Measurements from ENCODE around the gene DOHH. TPM values are rescaled to one million over a fixed set of nuclear protein-coding genes. Genes with fewer than 3 reads are reported as not detected.

Gene DOHH
- total and polyA plus RNA-seq, 2 donors (not counting 3 experiments of a cell fraction or from before 2014, with no cell fraction given), result 8.7 to 15.2 TPM

DNA sequence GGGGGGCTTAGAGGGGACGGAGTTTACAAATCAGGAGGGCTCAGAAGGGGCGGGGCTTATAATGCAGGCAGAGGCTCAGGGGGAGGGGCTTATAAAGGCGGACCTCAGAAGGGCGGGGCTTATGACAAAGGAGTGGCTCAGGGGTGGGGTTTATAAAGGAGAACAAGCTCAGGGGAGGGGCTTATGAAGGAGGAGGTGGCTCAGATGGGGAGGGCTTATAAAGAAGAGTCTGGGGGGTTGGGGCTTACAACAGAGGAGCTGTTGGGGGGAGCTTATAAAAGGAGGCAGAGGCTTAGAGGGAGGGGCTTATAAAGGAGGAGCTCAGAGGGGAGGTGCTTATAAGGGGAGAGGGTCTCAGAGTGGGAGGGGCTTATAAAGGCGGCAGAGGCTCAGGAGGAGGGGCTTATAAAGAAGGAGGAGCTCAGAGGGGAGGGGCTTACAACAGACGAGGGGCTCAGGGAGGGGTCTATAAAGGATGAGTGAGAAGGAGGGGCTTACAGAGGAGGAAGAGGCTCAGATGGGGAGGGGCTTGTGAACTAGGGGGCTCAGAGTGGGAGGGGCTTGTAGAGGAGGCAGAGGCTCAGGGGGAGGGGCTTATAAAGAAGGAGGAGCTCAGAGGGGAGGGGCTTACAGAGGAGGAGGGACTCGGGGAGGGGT lies 21.2 kb downstream of the DOHH start:
- no peaks in the 10 kb centered on the region for H3K36me3 ChIP-seq (ENCODE audit: control insufficient read depth in 2 of 2, extremely low read depth in 1 of 2, insufficient read depth in 2 of 2, low read length in 2 of 2)
- POLR2A ChIA-PET, result no interaction called here
- dilution Hi-C loops (cut with MboI; ENCODE audit: extremely low pct_ligation_motif_present, low sequenced_read_pairs) (no loop called here), intact Hi-C loops (cut with micrococcal nuclease) (no loop called here)
- no peak for FAIRE-seq
- H3K4me2 ChIP-seq (ENCODE audit: insufficient read depth, low read length), result no peak overlapping the region
- H3K79me2 ChIP-seq (ENCODE audit: control insufficient read depth, insufficient read depth, low read length), result no peaks in the 10 kb centered on the region
- TF ChIP-seq EZH2 (IDR thresholded peaks at IDR 0.05; ENCODE audit: borderline replicate concordance, low read depth, low read length, severe bottlenecking) (no peak), JUN (IDR thresholded peaks at IDR 0.05; ENCODE audit: borderline replicate concordance, insufficient read depth, insufficient read length, low read depth) (no peak), GATA2 (IDR thresholded peaks at IDR 0.05; ENCODE audit: insufficient read depth, insufficient read length, low read depth, low read length) (no peak), MYC (IDR thresholded peaks at IDR 0.05; ENCODE audit: low read depth, low read length) (no peak), POLR2A (IDR thresholded peaks at IDR 0.05; ENCODE audit: low read depth, low read length) (no peak), POLR2AphosphoS5 (IDR thresholded peaks at IDR 0.05; ENCODE audit: insufficient read depth, low read depth, low read length) (no peak), FOS (IDR thresholded peaks at IDR 0.05; ENCODE audit: borderline replicate concordance, insufficient read depth, low read length) (no peak)
- TF ChIP-seq, protein P1, sequence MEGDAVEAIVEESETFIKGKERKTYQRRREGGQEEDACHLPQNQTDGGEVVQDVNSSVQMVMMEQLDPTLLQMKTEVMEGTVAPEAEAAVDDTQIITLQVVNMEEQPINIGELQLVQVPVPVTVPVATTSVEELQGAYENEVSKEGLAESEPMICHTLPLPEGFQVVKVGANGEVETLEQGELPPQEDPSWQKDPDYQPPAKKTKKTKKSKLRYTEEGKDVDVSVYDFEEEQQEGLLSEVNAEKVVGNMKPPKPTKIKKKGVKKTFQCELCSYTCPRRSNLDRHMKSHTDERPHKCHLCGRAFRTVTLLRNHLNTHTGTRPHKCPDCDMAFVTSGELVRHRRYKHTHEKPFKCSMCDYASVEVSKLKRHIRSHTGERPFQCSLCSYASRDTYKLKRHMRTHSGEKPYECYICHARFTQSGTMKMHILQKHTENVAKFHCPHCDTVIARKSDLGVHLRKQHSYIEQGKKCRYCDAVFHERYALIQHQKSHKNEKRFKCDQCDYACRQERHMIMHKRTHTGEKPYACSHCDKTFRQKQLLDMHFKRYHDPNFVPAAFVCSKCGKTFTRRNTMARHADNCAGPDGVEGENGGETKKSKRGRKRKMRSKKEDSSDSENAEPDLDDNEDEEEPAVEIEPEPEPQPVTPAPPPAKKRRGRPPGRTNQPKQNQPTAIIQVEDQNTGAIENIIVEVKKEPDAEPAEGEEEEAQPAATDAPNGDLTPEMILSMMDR (IDR thresholded peaks at IDR 0.05; ENCODE audit: extremely low read depth in 1 of 2, insufficient read depth in 1 of 2, low read depth in 1 of 2, low read length in 2 of 2), result no peak
- TF ChIP-seq, protein P2, sequence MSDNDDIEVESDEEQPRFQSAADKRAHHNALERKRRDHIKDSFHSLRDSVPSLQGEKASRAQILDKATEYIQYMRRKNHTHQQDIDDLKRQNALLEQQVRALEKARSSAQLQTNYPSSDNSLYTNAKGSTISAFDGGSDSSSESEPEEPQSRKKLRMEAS (IDR thresholded peaks at IDR 0.05; ENCODE audit: insufficient read depth, insufficient read length), result no peak
- DNase-seq (ENCODE audit: low read depth, low spot score), result no peak
- H3K9ac ChIP-seq (replicated peaks; ENCODE audit: extremely low read depth, insufficient read depth, low read length), result no peak overlapping the region
- H3K27me3 ChIP-seq (ENCODE audit: control insufficient read depth in 2 of 2, insufficient read depth in 2 of 2, low read length in 2 of 2), result peaks cover 3 to 11% of the 10 kb centered on the region in 2 experiments
- no TSS peak for BruUV-seq (replicated peaks)
- no peak overlapping the region for H3K4me3 ChIP-seq (replicated peaks in 1 of 3; ENCODE audit: insufficient read depth in 1 of 3, low read depth in 1 of 3, low read length in 3 of 3)
- H3K27ac ChIP-seq (ENCODE audit: insufficient read depth, low read depth, low read length), result no peak overlapping the region
- CTCF ChIA-PET, result interaction anchor here (0.6 to 1.5 kb wide), 4 partner anchors 10 to 976 kb away, joined by 4 to 8 read pairs (median 5); no protein-coding TSS in a partner anchor
- no peaks in the 10 kb centered on the region for H3K4me1 ChIP-seq (ENCODE audit: control insufficient read depth, extremely low read depth, insufficient read depth, low read length)
- no peaks in the 10 kb centered on the region for H3K9me3 ChIP-seq (replicated peaks; ENCODE audit: control insufficient read depth, insufficient read depth, low read length)
- no peaks in the 10 kb centered on the region for H3K9me1 ChIP-seq (replicated peaks; ENCODE audit: control insufficient read depth, extremely low read depth, insufficient read depth, low read length)
- H4K20me1 ChIP-seq (replicated peaks; ENCODE audit: control insufficient read depth, extremely low read depth, insufficient read depth, low read length), result no peaks in the 10 kb centered on the region
- H2AFZ ChIP-seq (ENCODE audit: low read depth, low read length), result no peak overlapping the region

Measured in endothelial cell of umbilical vein (primary cell).